Glutamatergic neuron (in vitro differentiated cells): ENCODE measurements around the gene SKP2. TPM values are rescaled to one million over a fixed set of nuclear protein-coding genes. Genes with fewer than 3 reads are reported as not detected.

Experiments
- DNase-seq: peaks from one replicate; pipeline ENCODE4 v3.0.0; 2022
- H3K27ac Mint-ChIP-seq: one replicate; pipeline ENCODE4 v1.8.0; 2020; ENCODE audit warnings: mild to moderate bottlenecking, mixed read lengths, inconsistent platforms; ENCODE audit not compliant: unreplicated experiment
- H3K27me3 Mint-ChIP-seq: one replicate; pipeline ENCODE4 v1.8.0; 2020; ENCODE audit warnings: mild to moderate bottlenecking, moderate library complexity, mixed read lengths, inconsistent platforms; ENCODE audit not compliant: unreplicated experiment
- H3K36me3 Mint-ChIP-seq: one replicate; pipeline ENCODE4 v1.8.0; 2020; ENCODE audit warnings: mild to moderate bottlenecking, mixed read lengths, inconsistent platforms; ENCODE audit not compliant: unreplicated experiment
- H3K4me1 Mint-ChIP-seq: one replicate; pipeline ENCODE4 v1.8.0; 2020; ENCODE audit warnings: mild to moderate bottlenecking, low read depth, mixed read lengths, inconsistent platforms; ENCODE audit not compliant: unreplicated experiment
- H3K4me3 Mint-ChIP-seq: one replicate; pipeline ENCODE4 v1.8.0; 2020; ENCODE audit warnings: mild to moderate bottlenecking, mixed read lengths, inconsistent platforms; ENCODE audit not compliant: unreplicated experiment
- H3K9me3 Mint-ChIP-seq: one replicate; pipeline ENCODE4 v1.8.0; 2020; ENCODE audit warnings: mild to moderate bottlenecking, moderate library complexity, mixed read lengths, inconsistent platforms; ENCODE audit not compliant: unreplicated experiment
- total RNA-seq: library from RNA; stranded (reverse); fragmentation: NEBNext Ultra II Directional; extraction: Animal tissue kit (Norgen Biotek cat#: 25700); gene quantifications from one replicate; pipeline ENCODE4 v1.2.1, GENCODE V29; 2021; ENCODE audit not compliant: unreplicated experiment
- TF ChIP-seq, protein P1 (sequence below): fragments of 200-600 bp; sonication (generic); IDR thresholded peaks from one replicate; pipeline ENCODE4 v1.5.0; 2021; ENCODE audit not compliant: partially characterized antibody, unreplicated experiment

Gene SKP2
- total RNA-seq, 1 donor from 2014 or later = 47.8 TPM

DNA sequence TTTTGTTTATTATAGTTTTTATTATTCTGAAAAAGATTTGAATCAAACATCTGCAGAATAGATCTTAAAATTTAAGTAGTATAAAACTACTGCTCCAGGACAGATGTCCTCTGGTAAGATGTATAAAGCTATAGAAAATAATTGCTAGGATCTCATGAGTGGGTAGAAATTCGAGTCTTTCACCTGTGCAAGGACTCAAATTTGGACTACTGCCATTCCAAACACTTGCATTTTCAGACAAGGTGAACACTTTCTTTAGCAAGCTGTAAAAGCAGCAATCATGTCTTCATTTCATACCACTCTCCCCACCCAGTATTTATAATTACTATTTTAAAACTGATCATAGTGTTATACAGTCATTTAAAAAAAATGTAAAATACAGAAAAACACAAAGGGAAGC lies 20.7 kb downstream of the SKP2 start:
- no peaks in the 10 kb centered on the region for H3K36me3 Mint-ChIP-seq

DNA sequence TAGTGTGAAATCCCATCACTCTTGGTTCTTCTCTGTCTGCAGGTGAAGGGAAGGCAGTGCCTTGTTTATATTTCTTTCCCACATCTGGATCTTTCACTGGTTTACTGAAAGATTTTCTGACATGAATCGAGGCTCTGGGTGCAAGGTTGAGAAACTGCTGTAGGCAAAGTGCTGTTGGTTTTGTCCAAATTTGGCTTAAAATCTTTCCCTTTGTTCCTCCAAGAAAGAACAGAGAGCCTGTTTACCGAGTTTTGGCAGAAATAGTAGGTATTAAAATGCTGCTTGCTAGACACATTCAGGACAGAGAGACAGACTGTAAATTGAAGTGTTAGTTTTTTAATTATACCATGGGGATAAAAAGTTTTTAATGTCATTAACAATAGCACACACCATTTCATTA lies 21.5 kb downstream of the SKP2 start:
- H3K27me3 Mint-ChIP-seq = peaks cover under 1% of the 10 kb centered on the region
- DNase-seq = no peak
- no peaks in the 10 kb centered on the region for H3K36me3 Mint-ChIP-seq
- H3K27ac Mint-ChIP-seq = no peak overlapping the region
- TF ChIP-seq, protein P1, sequence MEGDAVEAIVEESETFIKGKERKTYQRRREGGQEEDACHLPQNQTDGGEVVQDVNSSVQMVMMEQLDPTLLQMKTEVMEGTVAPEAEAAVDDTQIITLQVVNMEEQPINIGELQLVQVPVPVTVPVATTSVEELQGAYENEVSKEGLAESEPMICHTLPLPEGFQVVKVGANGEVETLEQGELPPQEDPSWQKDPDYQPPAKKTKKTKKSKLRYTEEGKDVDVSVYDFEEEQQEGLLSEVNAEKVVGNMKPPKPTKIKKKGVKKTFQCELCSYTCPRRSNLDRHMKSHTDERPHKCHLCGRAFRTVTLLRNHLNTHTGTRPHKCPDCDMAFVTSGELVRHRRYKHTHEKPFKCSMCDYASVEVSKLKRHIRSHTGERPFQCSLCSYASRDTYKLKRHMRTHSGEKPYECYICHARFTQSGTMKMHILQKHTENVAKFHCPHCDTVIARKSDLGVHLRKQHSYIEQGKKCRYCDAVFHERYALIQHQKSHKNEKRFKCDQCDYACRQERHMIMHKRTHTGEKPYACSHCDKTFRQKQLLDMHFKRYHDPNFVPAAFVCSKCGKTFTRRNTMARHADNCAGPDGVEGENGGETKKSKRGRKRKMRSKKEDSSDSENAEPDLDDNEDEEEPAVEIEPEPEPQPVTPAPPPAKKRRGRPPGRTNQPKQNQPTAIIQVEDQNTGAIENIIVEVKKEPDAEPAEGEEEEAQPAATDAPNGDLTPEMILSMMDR = no peak
- no peak overlapping the region for H3K4me3 Mint-ChIP-seq
- H3K4me1 Mint-ChIP-seq = peaks cover 12% of the 10 kb centered on the region
- peaks cover 4% of the 10 kb centered on the region for H3K9me3 Mint-ChIP-seq

More for the DNA sequence above, 20.7 kb downstream of the SKP2 start:
- Mint-ChIP-seq H3K4me3 (no peak overlapping the region), H3K4me1 (peaks cover 7% of the 10 kb centered on the region), H3K27ac (no peak overlapping the region), H3K9me3 (peaks cover 3% of the 10 kb centered on the region), H3K27me3 (no peaks in the 10 kb centered on the region)
- DNase-seq = no peak
- TF ChIP-seq, protein P1 = no peak

DNA sequence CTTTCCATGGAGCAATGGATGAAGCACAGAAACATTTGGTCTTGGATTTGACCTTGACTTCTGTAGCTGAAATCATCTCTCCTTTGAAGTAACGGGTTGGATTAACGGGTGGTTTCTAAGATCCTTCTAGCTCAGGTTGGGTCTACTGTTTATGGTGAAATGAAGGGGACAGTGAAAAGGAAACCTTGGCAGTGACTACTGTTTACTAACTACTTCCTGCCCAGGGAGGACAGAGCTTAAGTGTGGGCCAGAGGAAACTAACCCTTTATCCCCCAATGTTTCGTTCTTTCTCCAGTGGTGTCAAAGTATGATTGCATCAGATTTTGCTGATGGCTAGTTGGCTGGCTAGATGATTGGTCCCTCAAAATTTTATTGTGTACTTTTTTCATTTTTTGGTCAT lies 22.2 kb downstream of the SKP2 start:
- no peak overlapping the region for H3K27ac Mint-ChIP-seq
- no peak for DNase-seq

DNA sequence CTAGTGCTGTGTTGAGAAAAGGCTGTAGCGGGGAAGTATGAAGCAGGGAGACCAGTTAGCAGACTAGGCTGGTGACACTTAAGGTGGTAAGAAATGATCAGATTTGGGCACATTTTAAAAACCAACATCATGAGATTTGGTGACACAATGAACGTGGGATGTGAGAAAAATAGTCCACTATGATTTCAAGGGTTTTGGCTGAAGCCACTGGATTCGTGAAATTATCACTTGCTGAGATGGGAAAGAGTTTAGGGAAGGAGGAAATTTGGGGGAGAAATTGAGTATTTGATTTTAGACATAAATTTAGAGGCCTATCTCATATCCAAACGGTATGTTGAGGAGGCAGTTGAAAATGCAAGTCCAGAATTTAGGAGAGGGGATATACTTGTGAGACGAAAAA lies 23.1 kb downstream of the SKP2 start:
- H3K27ac Mint-ChIP-seq = no peak overlapping the region
- TF ChIP-seq, protein P1 = no peak
- H3K27me3 Mint-ChIP-seq = peaks cover 2% of the 10 kb centered on the region
- peaks cover 2% of the 10 kb centered on the region for H3K9me3 Mint-ChIP-seq
- no peak overlapping the region for H3K4me3 Mint-ChIP-seq
- no peak for DNase-seq
- H3K36me3 Mint-ChIP-seq = no peaks in the 10 kb centered on the region
- H3K4me1 Mint-ChIP-seq = peaks cover 23% of the 10 kb centered on the region

More for the DNA sequence above, 22.2 kb downstream of the SKP2 start:
- TF ChIP-seq, protein P1 = no peak
- Mint-ChIP-seq H3K9me3 (peaks cover 4% of the 10 kb centered on the region), H3K36me3 (no peaks in the 10 kb centered on the region), H3K4me1 (peaks cover 19% of the 10 kb centered on the region), H3K4me3 (no peak overlapping the region), H3K27me3 (peaks cover 2% of the 10 kb centered on the region)

DNA sequence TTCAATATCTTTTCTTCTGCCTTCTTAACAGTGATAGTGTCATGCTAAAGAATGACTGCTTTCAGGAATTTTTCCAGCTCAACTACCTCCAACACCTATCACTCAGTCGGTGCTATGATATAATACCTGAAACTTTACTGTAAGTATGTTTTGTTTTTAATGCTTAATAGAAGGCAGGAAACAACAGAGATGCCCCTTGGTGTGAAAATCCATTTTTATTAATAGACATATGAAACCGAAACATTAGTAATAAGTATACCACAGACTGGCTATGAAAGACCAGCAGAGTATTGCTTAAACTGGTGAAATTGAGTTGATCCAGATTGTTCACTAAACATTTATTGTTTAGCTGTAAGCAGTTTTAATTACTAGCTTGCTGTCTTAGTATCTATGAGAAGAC lies 25.2 kb downstream of the SKP2 start:
- Mint-ChIP-seq H3K36me3 (no peaks in the 10 kb centered on the region), H3K27ac (peak overlapping the region; percentile 10), H3K27me3 (peaks cover 2% of the 10 kb centered on the region), H3K4me1 (peaks cover 30% of the 10 kb centered on the region), H3K9me3 (peaks cover 2% of the 10 kb centered on the region), H3K4me3 (no peak overlapping the region)
- TF ChIP-seq, protein P1 = no peak
- no peak for DNase-seq
